PC-3 (cell line): ENCODE data around the gene WDR72.

Experiments
- CTCF ChIP-seq: fragments of 300-600 bp; sonication (generic); conservative IDR thresholded peaks from 2 replicates; pipeline ENCODE4 v1.5.1; 2017; ENCODE audit warnings: antibody characterized with exemption, low read depth, mild to moderate bottlenecking, low read length
- EZH2phosphoT487 ChIP-seq: fragments of 300-600 bp; sonication (generic); IDR thresholded peaks from 2 replicates; pipeline ENCODE4 v1.6.1; 2018; ENCODE audit warnings: mild to moderate bottlenecking, antibody characterized with exemption, low read length, borderline replicate concordance

- TF ChIP-seq EZH2phosphoT487 (no peak), CTCF (no peak)
Measured at GRCh38 chr15:53477981-53478766, 281.3 kb downstream of the WDR72 start.
